Keratinocyte (primary cell): ENCODE measurements around the gene ACTL9. TPM values are rescaled to one million over a fixed set of nuclear protein-coding genes. Genes with fewer than 3 reads are reported as not detected.

ENCODE experiments used
- DNase-seq: peaks from one replicate; pipeline ENCODE4 v3.0.0-alpha.2; 2011; ENCODE audit warnings: low read depth, missing footprints, low spot score
- FAIRE-seq: peaks from 2 replicates; lab custom pipeline; 2011; peaks lifted over from hg19 to GRCh38; lab: Jason Lieb, UNC
- H2AFZ ChIP-seq: 2 replicates; pipeline ENCODE4 v1.6.0; 2012; ENCODE audit warnings: low read length, control low read depth, inconsistent platforms; ENCODE audit not compliant: control insufficient read depth
- H3K27ac ChIP-seq: 2 replicates; pipeline ENCODE4 v1.5.1; 2011; ENCODE audit warnings: low read length; ENCODE audit not compliant: control insufficient read depth, insufficient read depth
- H3K27me3 ChIP-seq: 3 replicates; pipeline ENCODE4 v1.6.0; 2011; ENCODE audit warnings: low read length; ENCODE audit not compliant: control insufficient read depth, insufficient read depth; ENCODE audit errors: extremely low read depth
- H3K36me3 ChIP-seq, 2 experiments: 2 replicates in 1 of 2; 3 replicates in 1 of 2; pipeline ENCODE4 v1.5.1; 2011; ENCODE audit warnings: low read length in 2 of 2, mild to moderate bottlenecking in 1 of 2; ENCODE audit not compliant: control insufficient read depth in 2 of 2, insufficient read depth in 2 of 2; ENCODE audit errors: extremely low read depth in 1 of 2
- H3K4me1 ChIP-seq: 3 replicates; pipeline ENCODE4 v1.5.1; 2011; ENCODE audit warnings: low read length; ENCODE audit not compliant: control insufficient read depth, insufficient read depth; ENCODE audit errors: extremely low read depth
- H3K4me2 ChIP-seq: 3 replicates; pipeline ENCODE4 v1.6.0; 2011; ENCODE audit warnings: low read depth, low read length; ENCODE audit not compliant: control insufficient read depth, insufficient read depth; ENCODE audit errors: extremely low read depth
- H3K4me3 ChIP-seq, 3 experiments: fragments of 200-600 bp in 1 of 3; sonication (generic) in 1 of 3; 2 replicates in 2 of 3; 3 replicates in 1 of 3; pipeline ENCODE4 v1.5.1; 2011 to 2016; ENCODE audit warnings: low read length in 3 of 3, mild to moderate bottlenecking in 3 of 3, control low read depth in 2 of 3, inconsistent platforms in 1 of 3, low read depth in 1 of 3, mixed read lengths in 1 of 3, mixed run types in 1 of 3, moderate library complexity in 1 of 3; ENCODE audit not compliant: control insufficient read depth in 2 of 3, insufficient read depth in 2 of 3; ENCODE audit errors: extremely low read depth in 1 of 3
- H3K79me2 ChIP-seq: 2 replicates; pipeline ENCODE4 v1.6.0; 2012; ENCODE audit warnings: low read length; ENCODE audit not compliant: control insufficient read depth, insufficient read depth
- H3K9ac ChIP-seq: 3 replicates; pipeline ENCODE4 v1.6.0; 2011; ENCODE audit warnings: low read length; ENCODE audit not compliant: control insufficient read depth, insufficient read depth; ENCODE audit errors: extremely low read depth
- H3K9me1 ChIP-seq: 3 replicates; pipeline ENCODE4 v1.6.0; 2011; ENCODE audit warnings: low read length; ENCODE audit not compliant: control insufficient read depth, insufficient read depth; ENCODE audit errors: extremely low read depth
- H3K9me3 ChIP-seq: 2 replicates; pipeline ENCODE4 v1.5.1; 2012; ENCODE audit warnings: low read depth, low read length; ENCODE audit not compliant: control insufficient read depth
- H4K20me1 ChIP-seq: 3 replicates; pipeline ENCODE4 v1.6.0; 2011; ENCODE audit warnings: low read length; ENCODE audit not compliant: control insufficient read depth, insufficient read depth; ENCODE audit errors: extremely low read depth
- EZH2 ChIP-seq: IDR thresholded peaks from one replicate; pipeline ENCODE4 v1.6.1; 2012; ENCODE audit warnings: inconsistent platforms, mild to moderate bottlenecking, low read length, moderate library complexity
- dilution Hi-C: fragments of 300-500 bp; cut with MboI; formaldehyde crosslinking; loops from one replicate; pipeline ENCODE4 v1.7.0; 2020; ENCODE audit warnings: low sequenced_read_pairs; ENCODE audit not compliant: extremely low pct_ligation_motif_present
- polyA plus RNA-seq, 5 experiments: library from polyadenylated mRNA; depleted of rRNA in 3 of 5; stranded (reverse) in 3 of 5; stranded (forward) in 1 of 5; unstranded in 1 of 5; fragments of >200 nt; gene quantifications; 1 replicate in 1 of 5; 2 replicates in 3 of 5; 3 replicates in 1 of 5; pipeline versions ENCODE4 v1.2.1 to v1.2.3, GENCODE V29; 2011 to 2012; ENCODE audit warnings: missing spikeins in 2 of 5, low read depth in 1 of 5, low replicate concordance in 1 of 5
- TF ChIP-seq, protein P1 (sequence below), 3 experiments: IDR thresholded peaks in 1 of 3; conservative IDR thresholded peaks in 1 of 3; optimal IDR thresholded peaks in 1 of 3; 2 replicates in 2 of 3; 3 replicates in 1 of 3; pipeline versions ENCODE3 to v1.5.1; 2011; ENCODE audit warnings: low read length in 3 of 3, mild to moderate bottlenecking in 3 of 3, moderate library complexity in 2 of 3, control low read depth in 1 of 3, inconsistent platforms in 1 of 3; ENCODE audit not compliant: insufficient read depth in 2 of 3; ENCODE audit errors: extremely low read depth in 1 of 3

Gene ACTL9
- polyA plus RNA-seq, 1 donor (not counting 4 experiments of a cell fraction or from before 2014, with no cell fraction given), result not detected

DNA sequence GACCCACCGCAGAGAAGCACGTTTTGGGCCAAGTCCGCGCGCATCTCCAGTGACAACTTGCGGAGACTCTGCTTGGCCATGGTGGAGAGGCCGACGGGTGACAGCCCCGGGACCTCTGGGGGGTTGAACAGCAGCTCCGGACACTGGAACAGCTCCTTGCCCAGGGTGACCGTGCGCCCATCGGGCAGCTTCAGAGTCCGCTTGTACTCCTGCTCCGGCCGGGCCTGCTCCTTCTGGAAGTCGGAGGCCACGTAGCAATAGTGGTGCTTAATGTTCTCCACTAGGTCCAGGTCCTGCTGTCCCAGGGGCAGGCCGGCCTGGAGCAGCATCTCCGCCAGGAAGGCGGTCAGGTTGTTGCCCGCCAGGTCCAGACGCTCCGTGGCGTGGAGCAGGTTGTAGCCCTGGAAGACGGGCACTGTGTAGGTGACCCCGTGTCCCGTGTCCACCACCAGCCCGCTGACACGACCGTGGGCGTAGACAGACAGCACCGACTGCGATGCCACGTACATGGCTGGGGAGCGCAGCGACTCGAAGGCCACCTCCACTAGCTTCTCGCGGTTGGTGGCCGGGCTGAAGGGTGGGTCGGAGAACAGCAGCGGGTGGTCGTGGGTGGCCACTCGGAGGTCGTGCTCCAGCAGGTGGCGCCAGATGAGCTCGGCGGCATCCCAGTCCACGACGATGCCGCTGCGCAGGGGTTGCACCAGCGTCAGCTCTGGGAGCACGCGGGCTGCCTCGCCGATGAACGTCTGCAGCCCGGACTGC lies 743 bp downstream of the ACTL9 start:
- H3K27me3 ChIP-seq, result no peaks in the 10 kb centered on the region
- FAIRE-seq, result no peak
- no peaks in the 10 kb centered on the region for H3K9me1 ChIP-seq

DNA sequence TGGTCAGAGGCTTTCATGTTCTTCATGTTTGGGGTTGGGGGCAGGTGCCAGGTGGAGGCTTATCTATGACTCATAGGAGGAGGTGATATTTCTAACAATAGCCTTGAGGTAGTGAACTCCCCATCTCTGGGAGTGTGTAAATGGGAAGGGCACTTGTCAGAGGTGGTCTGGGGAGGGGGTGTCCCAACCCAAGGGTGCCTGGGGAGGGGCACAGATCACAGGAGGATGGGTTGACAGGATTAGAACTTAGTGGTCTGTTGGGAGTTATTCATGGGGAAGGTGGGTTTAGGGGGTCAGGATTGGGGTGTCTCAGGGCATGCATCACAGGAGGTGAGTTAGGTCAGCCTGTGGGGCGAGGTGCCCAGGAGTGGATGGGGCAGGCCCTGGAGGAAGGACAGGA lies 1.6 kb downstream of the ACTL9 start:
- no peak overlapping the region for H3K4me2 ChIP-seq
- no peaks in the 10 kb centered on the region for H3K79me2 ChIP-seq
- H3K9me1 ChIP-seq, result no peaks in the 10 kb centered on the region
- DNase-seq, result no peak
- no peaks in the 10 kb centered on the region for H3K27me3 ChIP-seq
- peaks cover 7% of the 10 kb centered on the region for H3K9me3 ChIP-seq
- H3K27ac ChIP-seq, result no peak overlapping the region
- H3K36me3 ChIP-seq, result no peaks in the 10 kb centered on the region
- no peak for TF ChIP-seq EZH2
- TF ChIP-seq, protein P1, sequence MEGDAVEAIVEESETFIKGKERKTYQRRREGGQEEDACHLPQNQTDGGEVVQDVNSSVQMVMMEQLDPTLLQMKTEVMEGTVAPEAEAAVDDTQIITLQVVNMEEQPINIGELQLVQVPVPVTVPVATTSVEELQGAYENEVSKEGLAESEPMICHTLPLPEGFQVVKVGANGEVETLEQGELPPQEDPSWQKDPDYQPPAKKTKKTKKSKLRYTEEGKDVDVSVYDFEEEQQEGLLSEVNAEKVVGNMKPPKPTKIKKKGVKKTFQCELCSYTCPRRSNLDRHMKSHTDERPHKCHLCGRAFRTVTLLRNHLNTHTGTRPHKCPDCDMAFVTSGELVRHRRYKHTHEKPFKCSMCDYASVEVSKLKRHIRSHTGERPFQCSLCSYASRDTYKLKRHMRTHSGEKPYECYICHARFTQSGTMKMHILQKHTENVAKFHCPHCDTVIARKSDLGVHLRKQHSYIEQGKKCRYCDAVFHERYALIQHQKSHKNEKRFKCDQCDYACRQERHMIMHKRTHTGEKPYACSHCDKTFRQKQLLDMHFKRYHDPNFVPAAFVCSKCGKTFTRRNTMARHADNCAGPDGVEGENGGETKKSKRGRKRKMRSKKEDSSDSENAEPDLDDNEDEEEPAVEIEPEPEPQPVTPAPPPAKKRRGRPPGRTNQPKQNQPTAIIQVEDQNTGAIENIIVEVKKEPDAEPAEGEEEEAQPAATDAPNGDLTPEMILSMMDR (optimal IDR thresholded peaks at IDR 0.05 in 1 of 3, IDR thresholded peaks at IDR 0.05 in 1 of 3, conservative IDR thresholded peaks at IDR 0.05 in 1 of 3; ENCODE audit: extremely low read depth in 1 of 3, insufficient read depth in 2 of 3, low read length in 3 of 3), result no peak
- no peaks in the 10 kb centered on the region for H3K4me1 ChIP-seq
- dilution Hi-C loops, result no loop called here
- no peak overlapping the region for H3K4me3 ChIP-seq
- no peak overlapping the region for H3K9ac ChIP-seq
- H2AFZ ChIP-seq, result no peak overlapping the region
- H4K20me1 ChIP-seq, result no peaks in the 10 kb centered on the region
- no peak for FAIRE-seq

More for the DNA sequence above, 743 bp downstream of the ACTL9 start:
- Histone ChIP-seq H3K4me3 (no peak overlapping the region), H3K4me1 (no peaks in the 10 kb centered on the region), H2AFZ (no peak overlapping the region), H3K9ac (no peak overlapping the region), H4K20me1 (no peaks in the 10 kb centered on the region), H3K36me3 (no peaks in the 10 kb centered on the region), H3K79me2 (no peaks in the 10 kb centered on the region), H3K27ac (no peak overlapping the region), H3K4me2 (no peak overlapping the region), H3K9me3 (peaks cover 7% of the 10 kb centered on the region)
- no peak for DNase-seq
- dilution Hi-C loops, result no loop called here
- TF ChIP-seq, protein P1 (optimal IDR thresholded peaks at IDR 0.05 in 1 of 3, IDR thresholded peaks at IDR 0.05 in 1 of 3, conservative IDR thresholded peaks at IDR 0.05 in 1 of 3; ENCODE audit: extremely low read depth in 1 of 3, insufficient read depth in 2 of 3, low read length in 3 of 3), result no peak
- TF ChIP-seq EZH2, result no peak
